GM23248 (cell line): ENCODE data around the gene LTF.
"Not testable (repeated sequence)": the region's sequence is repeated elsewhere in the genome, so short reads cannot be mapped to it uniquely, and the experiment has no call there.

Source experiments
- EZH2 ChIP-seq: fragments of 200-600 bp; sonication (generic); IDR thresholded peaks from 2 replicates; pipeline ENCODE4 v1.6.1; 2018; ENCODE audit warnings: antibody characterized with exemption, mild to moderate bottlenecking; ENCODE audit not compliant: insufficient read depth, poor library complexity, severe bottlenecking
- EZH2phosphoT487 ChIP-seq: fragments of 200-600 bp; sonication (generic); IDR thresholded peaks from 2 replicates; pipeline ENCODE4 v1.6.1; 2018; ENCODE audit warnings: antibody characterized with exemption, moderate library complexity, mild to moderate bottlenecking, low read depth; ENCODE audit not compliant: insufficient read depth

- not testable (repeated sequence) for TF ChIP-seq EZH2, EZH2phosphoT487
These were observed 29.8 kb upstream of the LTF start for GRCh38 chr3:46494491-46494890.
